T-helper 1 cell treated with Interleukin-12 subunit alpha and Interleukin-12 subunit beta and Interleukin-4 antibody, amounts not matched to agents 30 μg/mL and 1 μg/mL, for 36 hours (primary cell): ENCODE results near the gene PRKCD.
A peak's percentile ranks its signal among the peaks of the same experiment; 100 is the strongest.

Source experiments
- H3K27ac Mint-ChIP-seq: one replicate; pipeline ENCODE4 v1.8.0; 2021; ENCODE audit warnings: mild to moderate bottlenecking, mixed read lengths
- H3K27me3 Mint-ChIP-seq: one replicate; pipeline ENCODE4 v1.8.0; 2021; ENCODE audit warnings: low read depth, mixed read lengths
- H3K36me3 Mint-ChIP-seq: one replicate; pipeline ENCODE4 v1.8.0; 2021; ENCODE audit warnings: low read depth, mixed read lengths
- H3K4me1 Mint-ChIP-seq: one replicate; pipeline ENCODE4 v1.8.0; 2021; ENCODE audit warnings: low read depth, mixed read lengths
- H3K4me3 Mint-ChIP-seq: one replicate; pipeline ENCODE4 v1.8.0; 2021; ENCODE audit warnings: mild to moderate bottlenecking, moderate library complexity, mixed read lengths
- H3K9me3 Mint-ChIP-seq: one replicate; pipeline ENCODE4 v1.8.0; 2021; ENCODE audit warnings: mixed read lengths

Gene PRKCD

DNA sequence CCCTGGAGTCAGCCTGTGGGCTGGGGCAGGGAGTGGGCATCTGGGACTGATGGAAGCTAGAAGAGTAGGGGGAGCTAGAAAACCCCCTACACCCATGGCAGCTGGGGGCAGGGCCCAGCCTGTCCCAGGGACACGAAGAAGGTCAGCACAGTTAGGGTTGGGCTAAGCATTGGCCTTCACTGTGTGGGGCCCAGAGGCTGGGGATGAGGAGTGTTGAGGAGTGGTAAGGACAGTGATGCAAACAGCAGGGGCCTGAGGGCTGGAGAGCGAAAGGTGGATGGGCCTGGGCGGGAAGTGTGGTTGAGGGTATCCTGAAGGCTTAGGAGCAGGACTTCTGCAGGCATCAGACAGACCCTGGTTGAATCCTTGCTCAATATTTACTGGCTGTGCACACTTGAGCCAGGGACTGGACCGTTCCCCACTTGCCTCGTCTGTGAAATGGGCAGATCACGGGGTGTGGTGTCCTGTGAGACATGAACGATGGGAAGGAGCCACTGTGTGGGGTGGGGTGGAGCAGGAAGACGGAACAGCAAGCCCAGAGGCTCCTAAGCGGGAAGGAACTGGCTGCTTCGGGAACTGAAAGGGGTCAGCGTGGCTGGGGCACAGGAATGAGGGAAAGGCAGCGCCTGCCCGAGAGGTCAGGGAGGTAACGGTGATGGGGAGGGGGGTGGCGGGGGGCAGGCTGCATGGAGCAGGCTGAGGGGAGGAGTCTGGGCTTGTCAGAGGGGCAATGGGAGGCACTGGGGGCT is 7.3 kb downstream of the PRKCD start:
- H3K4me1 Mint-ChIP-seq = peaks cover 41% of the 10 kb centered on the region
- H3K4me3 Mint-ChIP-seq = no peak overlapping the region
- no peaks in the 10 kb centered on the region for H3K27me3 Mint-ChIP-seq
- peaks cover 1% of the 10 kb centered on the region for H3K36me3 Mint-ChIP-seq
- H3K27ac Mint-ChIP-seq = no peak overlapping the region
- H3K9me3 Mint-ChIP-seq = no peaks in the 10 kb centered on the region

- H3K4me1 Mint-ChIP-seq = peaks cover 42% of the 10 kb centered on the region
- H3K9me3 Mint-ChIP-seq = no peaks in the 10 kb centered on the region
- no peaks in the 10 kb centered on the region for H3K27me3 Mint-ChIP-seq
- peaks cover 4% of the 10 kb centered on the region for H3K36me3 Mint-ChIP-seq
- peak overlapping the region; percentile 63 for H3K27ac Mint-ChIP-seq
- peak overlapping the region; percentile 19 for H3K4me3 Mint-ChIP-seq
These were observed 8.2 kb downstream of the PRKCD start for GRCh38 chr3:53169045-53169831.

GRCh38 chr3:53169832-53170324 is 8.9 kb downstream of the PRKCD start:
- no peaks in the 10 kb centered on the region for H3K27me3 Mint-ChIP-seq
- no peak overlapping the region for H3K4me3 Mint-ChIP-seq
- H3K9me3 Mint-ChIP-seq = no peaks in the 10 kb centered on the region
- peaks cover 4% of the 10 kb centered on the region for H3K36me3 Mint-ChIP-seq
- H3K27ac Mint-ChIP-seq = no peak overlapping the region
- H3K4me1 Mint-ChIP-seq = peaks cover 42% of the 10 kb centered on the region

- no peaks in the 10 kb centered on the region for H3K9me3 Mint-ChIP-seq
- H3K27ac Mint-ChIP-seq = peak overlapping the region; percentile 64
- peaks cover 44% of the 10 kb centered on the region for H3K4me1 Mint-ChIP-seq
- peaks cover 4% of the 10 kb centered on the region for H3K36me3 Mint-ChIP-seq
- H3K27me3 Mint-ChIP-seq = no peaks in the 10 kb centered on the region
- H3K4me3 Mint-ChIP-seq = no peak overlapping the region
These were observed 9.5 kb downstream of the PRKCD start for GRCh38 chr3:53170325-53171063.

DNA sequence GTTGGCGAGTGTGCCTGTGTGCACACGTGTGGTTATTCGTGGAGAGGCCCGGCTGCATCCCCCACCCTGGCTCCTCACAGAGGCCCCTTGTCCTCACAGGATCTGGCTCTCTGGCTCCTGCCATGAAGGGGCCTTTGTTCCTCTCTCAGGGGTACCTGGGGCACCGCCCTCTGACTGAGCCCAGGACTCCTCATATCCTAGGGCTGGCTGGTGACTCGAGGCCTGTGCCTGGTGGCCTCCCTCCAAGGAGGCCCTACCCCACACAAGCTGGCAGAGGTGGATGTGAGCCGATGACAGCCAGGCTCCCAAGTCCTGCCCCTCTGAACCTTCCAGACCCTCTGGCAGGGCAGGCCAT is 10.0 kb downstream of the PRKCD start:
- Mint-ChIP-seq H3K4me1 (peaks cover 44% of the 10 kb centered on the region), H3K27me3 (no peaks in the 10 kb centered on the region), H3K9me3 (no peaks in the 10 kb centered on the region), H3K36me3 (peaks cover 4% of the 10 kb centered on the region), H3K27ac (no peak overlapping the region), H3K4me3 (no peak overlapping the region)

DNA sequence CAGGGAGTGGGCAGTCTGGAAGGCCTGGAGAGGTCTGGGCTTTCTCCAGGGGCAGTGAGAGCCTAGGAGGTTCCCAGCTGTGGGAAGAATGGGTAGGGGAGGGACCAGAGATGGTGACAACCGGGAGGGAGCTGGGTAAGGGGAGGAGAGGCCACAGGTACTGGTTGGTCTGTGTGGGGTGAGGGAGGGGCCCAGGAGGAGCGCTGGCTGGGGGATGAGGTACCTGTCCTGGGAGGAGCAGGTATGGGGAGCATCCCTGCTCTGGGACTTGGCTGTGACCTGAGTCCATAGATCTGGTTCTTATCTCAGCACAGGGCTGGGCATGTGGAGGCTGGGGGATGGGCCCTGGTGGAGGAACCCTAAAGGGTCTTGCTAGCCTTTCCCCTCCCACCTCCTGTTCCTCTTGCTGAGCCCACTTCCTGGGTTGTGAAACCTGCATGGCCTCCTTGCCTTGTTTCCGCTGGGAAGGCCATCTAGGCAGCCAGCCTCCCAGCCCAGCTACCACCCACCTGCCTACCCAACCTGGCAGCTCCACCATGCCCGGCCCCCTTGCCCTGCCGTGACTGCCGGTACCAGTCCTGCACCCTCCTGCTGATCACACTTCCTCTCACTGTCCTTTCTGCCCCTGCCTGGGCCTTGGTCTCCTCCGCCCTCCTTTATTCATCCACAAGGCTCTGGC is 11.0 kb downstream of the PRKCD start:
- H3K4me1 Mint-ChIP-seq = peaks cover 42% of the 10 kb centered on the region
- peaks cover 4% of the 10 kb centered on the region for H3K36me3 Mint-ChIP-seq
- no peaks in the 10 kb centered on the region for H3K9me3 Mint-ChIP-seq
- H3K27me3 Mint-ChIP-seq = no peaks in the 10 kb centered on the region
- H3K4me3 Mint-ChIP-seq = no peak overlapping the region
- no peak overlapping the region for H3K27ac Mint-ChIP-seq

- Mint-ChIP-seq H3K4me1 (peaks cover 41% of the 10 kb centered on the region), H3K4me3 (no peak overlapping the region)
These were observed 12.1 kb downstream of the PRKCD start for GRCh38 chr3:53173107-53173506.

GRCh38 chr3:53174346-53175250 is 13.6 kb downstream of the PRKCD start:
- Mint-ChIP-seq H3K4me3 (no peak overlapping the region), H3K9me3 (no peaks in the 10 kb centered on the region), H3K4me1 (peaks cover 26% of the 10 kb centered on the region), H3K27ac (no peak overlapping the region), H3K27me3 (no peaks in the 10 kb centered on the region), H3K36me3 (peaks cover 6% of the 10 kb centered on the region)

More at GRCh38 chr3:53173107-53173506, 12.1 kb downstream of the PRKCD start:
- peaks cover 4% of the 10 kb centered on the region for H3K36me3 Mint-ChIP-seq
- H3K9me3 Mint-ChIP-seq = no peaks in the 10 kb centered on the region
- no peaks in the 10 kb centered on the region for H3K27me3 Mint-ChIP-seq
- no peak overlapping the region for H3K27ac Mint-ChIP-seq

DNA sequence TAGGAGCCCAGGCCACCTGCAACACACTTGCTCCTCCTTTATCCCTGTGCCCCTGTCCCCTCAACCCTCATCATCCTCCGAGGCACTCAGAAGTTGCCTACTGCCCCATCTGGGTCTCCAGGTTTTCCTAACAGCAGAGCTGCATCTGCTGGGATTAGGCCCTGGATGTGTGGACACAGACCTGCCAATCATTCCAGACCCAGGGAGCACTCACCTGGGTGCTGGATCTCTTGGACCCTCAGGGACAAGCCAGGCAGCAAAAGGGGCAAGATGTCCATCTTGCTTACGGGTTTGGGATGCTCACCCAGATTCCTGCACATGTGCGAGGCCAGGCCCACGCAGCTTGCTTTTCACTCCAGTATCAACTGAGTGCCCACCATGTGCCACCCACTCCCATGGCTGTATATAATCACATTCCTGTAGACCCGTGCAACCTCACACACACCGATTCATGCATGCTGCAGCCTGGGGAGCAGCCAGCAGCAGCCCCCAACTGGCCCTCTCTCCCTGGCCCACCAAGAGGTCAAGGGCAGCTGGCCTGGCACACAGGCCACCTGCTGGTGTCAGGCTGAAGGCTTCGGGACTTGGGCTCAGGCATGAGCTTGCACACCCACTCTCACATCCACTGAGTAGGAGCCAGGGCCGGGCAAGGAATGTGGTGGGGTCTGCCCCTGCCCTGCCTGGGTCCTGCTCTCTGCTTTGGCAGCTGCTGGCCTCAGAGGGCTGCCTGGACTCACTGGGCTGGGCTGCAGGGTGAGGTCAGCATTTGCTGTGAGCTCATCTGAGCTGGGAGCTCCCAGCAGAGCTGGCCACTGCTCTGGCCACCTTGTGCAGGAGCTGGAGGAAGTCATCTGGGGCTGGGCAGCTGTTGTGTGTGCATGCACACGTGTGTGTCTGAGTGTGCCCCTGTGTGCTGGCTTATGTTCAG is 14.9 kb downstream of the PRKCD start:
- Mint-ChIP-seq H3K36me3 (peaks cover 5% of the 10 kb centered on the region), H3K4me1 (peaks cover 14% of the 10 kb centered on the region), H3K27me3 (no peaks in the 10 kb centered on the region), H3K9me3 (no peaks in the 10 kb centered on the region), H3K27ac (no peak overlapping the region), H3K4me3 (no peak overlapping the region)

- peaks cover 5% of the 10 kb centered on the region for H3K4me1 Mint-ChIP-seq
- no peaks in the 10 kb centered on the region for H3K9me3 Mint-ChIP-seq
- H3K27me3 Mint-ChIP-seq = no peaks in the 10 kb centered on the region
- no peak overlapping the region for H3K4me3 Mint-ChIP-seq
- H3K27ac Mint-ChIP-seq = no peak overlapping the region
- H3K36me3 Mint-ChIP-seq = peaks cover 7% of the 10 kb centered on the region
These were observed 17.2 kb downstream of the PRKCD start for GRCh38 chr3:53178246-53178645.

DNA sequence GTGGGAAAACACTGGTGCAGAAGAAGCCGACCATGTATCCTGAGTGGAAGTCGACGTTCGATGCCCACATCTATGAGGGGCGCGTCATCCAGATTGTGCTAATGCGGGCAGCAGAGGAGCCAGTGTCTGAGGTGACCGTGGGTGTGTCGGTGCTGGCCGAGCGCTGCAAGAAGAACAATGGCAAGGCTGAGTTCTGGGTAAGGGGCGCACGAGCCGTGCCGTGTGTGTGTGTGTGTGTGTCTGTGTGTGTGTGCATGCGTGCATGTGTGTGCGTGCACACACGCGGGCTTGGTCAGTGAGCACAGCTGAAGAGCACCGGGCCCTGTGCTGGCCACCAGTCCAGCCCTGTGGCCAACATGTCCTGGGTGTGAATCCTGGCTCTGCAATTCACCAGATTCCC is 18.6 kb downstream of the PRKCD start:
- H3K4me1 Mint-ChIP-seq = peaks cover 2% of the 10 kb centered on the region
- no peaks in the 10 kb centered on the region for H3K27me3 Mint-ChIP-seq
- no peak overlapping the region for H3K27ac Mint-ChIP-seq
- H3K36me3 Mint-ChIP-seq = peaks cover 5% of the 10 kb centered on the region
- H3K4me3 Mint-ChIP-seq = no peak overlapping the region
- no peaks in the 10 kb centered on the region for H3K9me3 Mint-ChIP-seq

DNA sequence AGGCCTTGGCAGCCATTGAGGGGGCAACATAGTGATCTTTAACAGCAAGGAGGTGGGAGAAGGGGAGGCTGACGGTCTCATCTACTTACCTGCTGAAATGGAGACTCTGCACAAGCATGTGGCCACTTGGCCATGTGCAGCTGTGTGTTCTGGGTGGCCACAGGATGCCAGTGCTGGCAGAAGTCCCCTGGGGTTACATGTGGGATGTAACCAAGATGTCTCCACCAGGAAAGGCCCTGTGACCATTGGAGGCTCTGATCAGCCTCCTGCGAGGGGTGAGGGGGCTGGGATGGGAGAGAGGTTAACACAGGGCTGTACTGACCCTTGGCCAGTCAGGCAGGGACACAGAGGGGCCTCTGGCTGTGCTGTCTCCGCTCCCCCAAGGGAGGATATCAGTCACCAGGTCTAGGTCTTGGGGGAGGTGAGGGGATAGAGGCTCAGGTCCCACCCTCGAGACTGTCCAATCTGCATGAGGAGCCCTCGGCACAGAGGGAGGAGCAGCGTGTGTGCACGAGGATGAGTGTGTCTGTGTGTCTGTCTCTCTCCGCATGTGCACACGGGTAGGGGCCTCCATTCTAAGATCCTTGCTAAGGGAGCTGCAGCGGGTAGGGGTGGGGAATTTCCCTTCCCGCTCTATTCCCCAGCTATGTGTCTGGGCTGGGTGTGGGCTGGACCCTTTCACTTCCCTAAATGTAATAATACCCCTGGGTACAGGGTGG is 19.5 kb downstream of the PRKCD start:
- no peaks in the 10 kb centered on the region for H3K9me3 Mint-ChIP-seq
- no peak overlapping the region for H3K4me3 Mint-ChIP-seq
- H3K36me3 Mint-ChIP-seq = peaks cover 10% of the 10 kb centered on the region
- no peaks in the 10 kb centered on the region for H3K4me1 Mint-ChIP-seq
- no peak overlapping the region for H3K27ac Mint-ChIP-seq
- no peaks in the 10 kb centered on the region for H3K27me3 Mint-ChIP-seq
